Liver (tissue), 9 donors: Measurements from ENCODE around the gene FLOT1. TPM values are rescaled to one million over a fixed set of nuclear protein-coding genes. Genes with fewer than 3 reads are reported as not detected.
"Not testable (repeated sequence)": the region's sequence is repeated elsewhere in the genome, so short reads cannot be mapped to it uniquely, and the experiment has no call there.

Experiments
- DNase-seq: peaks from one replicate; pipeline ENCODE4 v3.0.0-alpha.2; 2017; ENCODE audit warnings: low spot score
- H3K27ac ChIP-seq, 2 donors: one replicate each; pipeline ENCODE4 v1.7.0; 2013; ENCODE audit warnings: inconsistent platforms in 2 of 2, low read length in 2 of 2, control low read depth in 1 of 2, low read depth in 1 of 2, mild to moderate bottlenecking in 1 of 2
- H3K27me3 ChIP-seq, 4 donors: one replicate each; pipeline versions ENCODE4 v1.6.1 to v1.7.0; 2013; ENCODE audit warnings: low read length in 3 of 4, inconsistent platforms in 1 of 4, mild to moderate bottlenecking in 1 of 4, moderate library complexity in 1 of 4; ENCODE audit not compliant: control insufficient read depth in 4 of 4, insufficient read depth in 4 of 4
- H3K36me3 ChIP-seq, 4 donors: one replicate each; pipeline versions ENCODE4 v1.6.1 to v1.7.0; 2013; ENCODE audit warnings: low read length in 3 of 4, mild to moderate bottlenecking in 3 of 4, low read depth in 1 of 4, moderate library complexity in 1 of 4; ENCODE audit not compliant: control insufficient read depth in 4 of 4, insufficient read depth in 3 of 4
- H3K4me1 ChIP-seq, 4 donors: one replicate each; pipeline versions ENCODE4 v1.6.1 to v1.7.0; 2013; ENCODE audit warnings: low read length in 3 of 4, mild to moderate bottlenecking in 3 of 4, moderate library complexity in 1 of 4; ENCODE audit not compliant: control insufficient read depth in 4 of 4, insufficient read depth in 4 of 4
- H3K4me3 ChIP-seq, 3 donors: one replicate each; pipeline versions ENCODE4 v1.6.1 to v1.7.0; 2013; ENCODE audit warnings: low read length in 3 of 3, control low read depth in 1 of 3, low read depth in 1 of 3, mild to moderate bottlenecking in 1 of 3
- H3K9ac ChIP-seq, 2 donors: one replicate each; pipeline ENCODE4 v1.7.0; 2013; ENCODE audit warnings: low read length in 2 of 2, mild to moderate bottlenecking in 2 of 2, moderate library complexity in 2 of 2, control low read depth in 1 of 2, low read depth in 1 of 2
- H3K9me3 ChIP-seq, 4 donors: one replicate each; pipeline versions ENCODE4 v1.6.1 to v1.7.0; 2013; ENCODE audit warnings: low read length in 3 of 4; ENCODE audit not compliant: control insufficient read depth in 4 of 4
- EGR1 ChIP-seq, 2 donors: IDR thresholded peaks; 2 replicates each; pipeline ENCODE4 v1.6.1; 2016 to 2018; ENCODE audit warnings: antibody characterized with exemption in 2 of 2, low read depth in 2 of 2
- FOXA1 ChIP-seq: IDR thresholded peaks from 2 replicates; pipeline ENCODE4 v1.6.1; 2016; ENCODE audit warnings: antibody characterized with exemption
- FOXA2 ChIP-seq: IDR thresholded peaks from 2 replicates; pipeline ENCODE4 v1.6.1; 2016; ENCODE audit warnings: antibody characterized with exemption
- GABPA ChIP-seq, 2 donors: IDR thresholded peaks in 1 of 2; conservative IDR thresholded peaks in 1 of 2; 2 replicates each; pipeline ENCODE4 v1.6.1; 2016; ENCODE audit warnings: antibody characterized with exemption in 2 of 2, mild to moderate bottlenecking in 1 of 2, moderate library complexity in 1 of 2
- HNF4A ChIP-seq, 2 donors: conservative IDR thresholded peaks; 2 replicates each; pipeline ENCODE4 v1.6.1; 2016; ENCODE audit warnings: antibody characterized with exemption in 2 of 2, mild to moderate bottlenecking in 2 of 2
- HNF4G ChIP-seq: IDR thresholded peaks from 2 replicates; pipeline ENCODE4 v1.6.1; 2016; ENCODE audit warnings: antibody characterized with exemption
- JUND ChIP-seq, 2 donors: IDR thresholded peaks; 2 replicates each; pipeline ENCODE4 v1.6.1; 2016; ENCODE audit warnings: antibody characterized with exemption in 2 of 2
- NR2F2 ChIP-seq: IDR thresholded peaks from 2 replicates; pipeline ENCODE4 v1.6.1; 2016; ENCODE audit warnings: antibody characterized with exemption
- RAD21 ChIP-seq, 2 donors: IDR thresholded peaks; 2 replicates each; pipeline ENCODE4 v1.6.1; 2016; ENCODE audit warnings: antibody characterized with exemption in 2 of 2, mild to moderate bottlenecking in 2 of 2
- RXRA ChIP-seq, 2 donors: IDR thresholded peaks; 2 replicates each; pipeline ENCODE4 v1.6.1; 2017 to 2018; ENCODE audit warnings: antibody characterized with exemption in 2 of 2, mild to moderate bottlenecking in 1 of 2
- SP1 ChIP-seq: IDR thresholded peaks from 2 replicates; pipeline ENCODE4 v1.6.1; 2018; ENCODE audit warnings: antibody characterized with exemption, mild to moderate bottlenecking
- TAF1 ChIP-seq: conservative IDR thresholded peaks from 2 replicates; pipeline ENCODE4 v1.6.1; 2016; ENCODE audit warnings: antibody characterized with exemption, mild to moderate bottlenecking
- YY1 ChIP-seq: IDR thresholded peaks from 2 replicates; pipeline ENCODE4 v1.6.1; 2016; ENCODE audit warnings: antibody characterized with exemption, mild to moderate bottlenecking
- WGBS: extraction: QIAGEN DNeasy Blood & Tissue Kit; methylation state at CpG from one replicate; pipeline ENCODE4 v1.1.7; 2013; 5-methylcytosine and 5-hydroxymethylcytosine counted together
- polyA plus RNA-seq, 2 donors: library from polyadenylated mRNA; stranded (reverse) in 1 of 2; unstranded in 1 of 2; fragments of 200-250 nt in 1 of 2; fragments of >200 nt in 1 of 2; fragmentation: Nextera tagmentation in 1 of 2; extraction: Ambion mirVana in 1 of 2; gene quantifications; one replicate each; pipeline versions ENCODE4 v1.2.1 to v1.2.3, GENCODE V29; 2013 to 2015
- total RNA-seq, 2 donors: library from RNA; depleted of rRNA; stranded (reverse); fragments of >200 nt; gene quantifications; one replicate each; pipeline ENCODE4 v1.2.3, GENCODE V29; 2014
- TF ChIP-seq, protein P1 (sequence below): fragments of 150-350 bp; IDR thresholded peaks from 2 replicates; pipeline ENCODE4 v1.5.1; 2017; ENCODE audit warnings: improper control_type of control experiment, low read depth, low read length; ENCODE audit not compliant: missing input control
- TF ChIP-seq, protein P2 (sequence below): IDR thresholded peaks from 2 replicates; pipeline ENCODE4 v1.6.1; 2016; ENCODE audit warnings: antibody characterized with exemption
- TF ChIP-seq, protein P3 (sequence below): IDR thresholded peaks from 2 replicates; pipeline ENCODE4 v1.6.1; 2016; ENCODE audit warnings: antibody characterized with exemption
- TF ChIP-seq, protein P4 (sequence below): IDR thresholded peaks from 2 replicates; pipeline ENCODE4 v1.6.1; 2016; ENCODE audit warnings: antibody characterized with exemption
- TF ChIP-seq, protein P5 (sequence below): IDR thresholded peaks from 2 replicates; pipeline ENCODE4 v1.6.1; 2016; ENCODE audit warnings: antibody characterized with exemption, mild to moderate bottlenecking
- donor health status: healthy.
- donor health status: healthy.
- donor health status: healthy.
- donor health status: healthy.
- donor health status: healthy.

The FLOT1 gene
- total and polyA plus RNA-seq, 4 donors: 38.6 to 99.8 (median 59.5) TPM

DNA sequence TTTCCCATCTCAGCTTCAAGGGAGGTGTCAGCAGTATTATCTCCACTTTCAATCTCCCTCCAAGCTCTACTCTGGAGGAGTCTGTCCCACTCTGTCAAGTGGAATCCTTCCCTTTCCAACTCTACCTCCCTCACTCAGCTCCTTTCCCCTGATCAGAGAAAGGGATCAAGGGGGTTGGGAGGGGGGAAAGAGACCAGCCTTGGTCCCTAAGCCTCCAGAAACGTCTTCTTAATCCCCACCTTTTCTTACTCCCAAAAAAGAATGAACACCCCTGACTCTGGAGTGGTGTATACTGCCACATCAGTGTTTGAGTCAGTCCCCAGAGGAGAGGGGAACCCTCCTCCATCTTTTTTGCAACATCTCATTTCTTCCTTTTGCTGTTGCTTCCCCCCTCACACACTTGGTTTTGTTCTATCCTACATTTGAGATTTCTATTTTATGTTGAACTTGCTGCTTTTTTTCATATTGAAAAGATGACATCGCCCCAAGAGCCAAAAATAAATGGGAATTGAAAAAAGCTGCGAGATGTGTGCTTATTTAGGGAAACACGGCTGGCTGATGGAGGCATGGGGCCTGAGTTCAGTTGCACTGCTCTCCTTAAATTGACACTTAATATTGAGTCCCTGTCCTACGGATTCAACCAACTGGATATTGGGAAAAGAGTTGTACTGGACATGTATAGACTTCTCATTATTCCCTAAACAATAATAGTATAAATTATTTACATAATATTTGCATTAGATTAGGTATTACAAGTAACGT is 17.4 kb downstream of the FLOT1 start:
- Histone ChIP-seq H3K9ac (no peak overlapping the region), H3K27ac (no peak overlapping the region), H3K9me3 (no peaks in the 10 kb centered on the region), H3K36me3 (peaks cover 17 to 52% (median 45%) of the 10 kb centered on the region in 4 donors), H3K4me1 (peaks cover 0 to 31% (median 22%) of the 10 kb centered on the region in 4 donors), H3K27me3 (no peaks in the 10 kb centered on the region), H3K4me3 (no peak overlapping the region)
- TF ChIP-seq JUND (IDR thresholded peaks at IDR 0.05) (no peak), YY1 (no peak), RXRA (IDR thresholded peaks at IDR 0.05) (no peak), HNF4A (conservative IDR thresholded peaks at IDR 0.05) (no peak), FOXA1 (no peak), TAF1 (no peak), RAD21 (IDR thresholded peaks at IDR 0.05) (no peak), NR2F2 (no peak), EGR1 (IDR thresholded peaks at IDR 0.05; ENCODE audit: low read depth in 2 of 2) (no peak), HNF4G (no peak), SP1 (no peak), FOXA2 (no peak), GABPA (IDR thresholded peaks at IDR 0.05 in 1 of 2, conservative IDR thresholded peaks at IDR 0.05 in 1 of 2) (no peak)
- TF ChIP-seq, protein P1, sequence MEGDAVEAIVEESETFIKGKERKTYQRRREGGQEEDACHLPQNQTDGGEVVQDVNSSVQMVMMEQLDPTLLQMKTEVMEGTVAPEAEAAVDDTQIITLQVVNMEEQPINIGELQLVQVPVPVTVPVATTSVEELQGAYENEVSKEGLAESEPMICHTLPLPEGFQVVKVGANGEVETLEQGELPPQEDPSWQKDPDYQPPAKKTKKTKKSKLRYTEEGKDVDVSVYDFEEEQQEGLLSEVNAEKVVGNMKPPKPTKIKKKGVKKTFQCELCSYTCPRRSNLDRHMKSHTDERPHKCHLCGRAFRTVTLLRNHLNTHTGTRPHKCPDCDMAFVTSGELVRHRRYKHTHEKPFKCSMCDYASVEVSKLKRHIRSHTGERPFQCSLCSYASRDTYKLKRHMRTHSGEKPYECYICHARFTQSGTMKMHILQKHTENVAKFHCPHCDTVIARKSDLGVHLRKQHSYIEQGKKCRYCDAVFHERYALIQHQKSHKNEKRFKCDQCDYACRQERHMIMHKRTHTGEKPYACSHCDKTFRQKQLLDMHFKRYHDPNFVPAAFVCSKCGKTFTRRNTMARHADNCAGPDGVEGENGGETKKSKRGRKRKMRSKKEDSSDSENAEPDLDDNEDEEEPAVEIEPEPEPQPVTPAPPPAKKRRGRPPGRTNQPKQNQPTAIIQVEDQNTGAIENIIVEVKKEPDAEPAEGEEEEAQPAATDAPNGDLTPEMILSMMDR: no peak
- TF ChIP-seq, protein P2, sequence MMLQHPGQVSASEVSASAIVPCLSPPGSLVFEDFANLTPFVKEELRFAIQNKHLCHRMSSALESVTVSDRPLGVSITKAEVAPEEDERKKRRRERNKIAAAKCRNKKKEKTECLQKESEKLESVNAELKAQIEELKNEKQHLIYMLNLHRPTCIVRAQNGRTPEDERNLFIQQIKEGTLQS: no peak
- TF ChIP-seq, protein P3, sequence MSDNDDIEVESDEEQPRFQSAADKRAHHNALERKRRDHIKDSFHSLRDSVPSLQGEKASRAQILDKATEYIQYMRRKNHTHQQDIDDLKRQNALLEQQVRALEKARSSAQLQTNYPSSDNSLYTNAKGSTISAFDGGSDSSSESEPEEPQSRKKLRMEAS: no peak
- TF ChIP-seq, protein P4, sequence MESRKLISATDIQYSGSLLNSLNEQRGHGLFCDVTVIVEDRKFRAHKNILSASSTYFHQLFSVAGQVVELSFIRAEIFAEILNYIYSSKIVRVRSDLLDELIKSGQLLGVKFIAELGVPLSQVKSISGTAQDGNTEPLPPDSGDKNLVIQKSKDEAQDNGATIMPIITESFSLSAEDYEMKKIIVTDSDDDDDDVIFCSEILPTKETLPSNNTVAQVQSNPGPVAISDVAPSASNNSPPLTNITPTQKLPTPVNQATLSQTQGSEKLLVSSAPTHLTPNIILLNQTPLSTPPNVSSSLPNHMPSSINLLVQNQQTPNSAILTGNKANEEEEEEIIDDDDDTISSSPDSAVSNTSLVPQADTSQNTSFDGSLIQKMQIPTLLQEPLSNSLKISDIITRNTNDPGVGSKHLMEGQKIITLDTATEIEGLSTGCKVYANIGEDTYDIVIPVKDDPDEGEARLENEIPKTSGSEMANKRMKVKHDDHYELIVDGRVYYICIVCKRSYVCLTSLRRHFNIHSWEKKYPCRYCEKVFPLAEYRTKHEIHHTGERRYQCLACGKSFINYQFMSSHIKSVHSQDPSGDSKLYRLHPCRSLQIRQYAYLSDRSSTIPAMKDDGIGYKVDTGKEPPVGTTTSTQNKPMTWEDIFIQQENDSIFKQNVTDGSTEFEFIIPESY: no peak
- TF ChIP-seq, protein P5, sequence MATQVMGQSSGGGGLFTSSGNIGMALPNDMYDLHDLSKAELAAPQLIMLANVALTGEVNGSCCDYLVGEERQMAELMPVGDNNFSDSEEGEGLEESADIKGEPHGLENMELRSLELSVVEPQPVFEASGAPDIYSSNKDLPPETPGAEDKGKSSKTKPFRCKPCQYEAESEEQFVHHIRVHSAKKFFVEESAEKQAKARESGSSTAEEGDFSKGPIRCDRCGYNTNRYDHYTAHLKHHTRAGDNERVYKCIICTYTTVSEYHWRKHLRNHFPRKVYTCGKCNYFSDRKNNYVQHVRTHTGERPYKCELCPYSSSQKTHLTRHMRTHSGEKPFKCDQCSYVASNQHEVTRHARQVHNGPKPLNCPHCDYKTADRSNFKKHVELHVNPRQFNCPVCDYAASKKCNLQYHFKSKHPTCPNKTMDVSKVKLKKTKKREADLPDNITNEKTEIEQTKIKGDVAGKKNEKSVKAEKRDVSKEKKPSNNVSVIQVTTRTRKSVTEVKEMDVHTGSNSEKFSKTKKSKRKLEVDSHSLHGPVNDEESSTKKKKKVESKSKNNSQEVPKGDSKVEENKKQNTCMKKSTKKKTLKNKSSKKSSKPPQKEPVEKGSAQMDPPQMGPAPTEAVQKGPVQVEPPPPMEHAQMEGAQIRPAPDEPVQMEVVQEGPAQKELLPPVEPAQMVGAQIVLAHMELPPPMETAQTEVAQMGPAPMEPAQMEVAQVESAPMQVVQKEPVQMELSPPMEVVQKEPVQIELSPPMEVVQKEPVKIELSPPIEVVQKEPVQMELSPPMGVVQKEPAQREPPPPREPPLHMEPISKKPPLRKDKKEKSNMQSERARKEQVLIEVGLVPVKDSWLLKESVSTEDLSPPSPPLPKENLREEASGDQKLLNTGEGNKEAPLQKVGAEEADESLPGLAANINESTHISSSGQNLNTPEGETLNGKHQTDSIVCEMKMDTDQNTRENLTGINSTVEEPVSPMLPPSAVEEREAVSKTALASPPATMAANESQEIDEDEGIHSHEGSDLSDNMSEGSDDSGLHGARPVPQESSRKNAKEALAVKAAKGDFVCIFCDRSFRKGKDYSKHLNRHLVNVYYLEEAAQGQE: no peak
- no peak for DNase-seq
- WGBS: 55% methylated on average over 6 of the region's 6 CpGs

DNA sequence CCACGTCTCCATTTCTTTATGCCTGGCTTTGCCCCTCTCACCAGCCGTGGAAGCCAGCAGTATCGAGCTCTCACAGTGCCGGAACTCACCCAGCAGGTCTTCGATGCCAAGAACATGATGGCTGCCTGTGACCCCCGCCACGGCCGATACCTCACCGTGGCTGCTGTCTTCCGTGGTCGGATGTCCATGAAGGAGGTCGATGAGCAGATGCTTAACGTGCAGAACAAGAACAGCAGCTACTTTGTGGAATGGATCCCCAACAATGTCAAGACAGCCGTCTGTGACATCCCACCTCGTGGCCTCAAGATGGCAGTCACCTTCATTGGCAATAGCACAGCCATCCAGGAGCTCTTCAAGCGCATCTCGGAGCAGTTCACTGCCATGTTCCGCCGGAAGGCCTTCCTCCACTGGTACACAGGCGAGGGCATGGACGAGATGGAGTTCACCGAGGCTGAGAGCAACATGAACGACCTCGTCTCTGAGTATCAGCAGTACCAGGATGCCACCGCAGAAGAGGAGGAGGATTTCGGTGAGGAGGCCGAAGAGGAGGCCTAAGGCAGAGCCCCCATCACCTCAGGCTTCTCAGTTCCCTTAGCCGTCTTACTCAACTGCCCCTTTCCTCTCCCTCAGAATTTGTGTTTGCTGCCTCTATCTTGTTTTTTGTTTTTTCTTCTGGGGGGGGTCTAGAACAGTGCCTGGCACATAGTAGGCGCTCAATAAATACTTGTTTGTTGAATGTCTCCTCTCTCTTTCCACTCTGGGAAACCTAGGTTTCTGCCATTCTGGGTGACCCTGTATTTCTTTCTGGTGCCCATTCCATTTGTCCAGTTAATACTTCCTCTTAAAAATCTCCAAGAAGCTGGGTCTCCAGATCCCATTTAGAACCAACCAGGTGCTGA is 18.4 kb downstream of the FLOT1 start:
- not testable (repeated sequence) for H3K27ac ChIP-seq
- WGBS: 76% methylated on average over 29 of the region's 29 CpGs

GRCh38 chr6:30723159-30723842 is 19.2 kb downstream of the FLOT1 start:
- DNase-seq, H3K9me3 ChIP-seq, H3K27ac ChIP-seq, H3K4me3 ChIP-seq, H3K27me3 ChIP-seq: not testable (repeated sequence)
- Histone ChIP-seq H3K9ac (peak overlapping the region in 1 of 2 donors; percentile 33), H3K4me1 (peaks cover 0 to 40% (median 29%) of the 10 kb centered on the region in 4 donors), H3K36me3 (peaks cover 12 to 44% (median 35%) of the 10 kb centered on the region in 4 donors)
- WGBS: 55% methylated on average over 16 of the region's 16 CpGs

More for the DNA sequence above, 18.4 kb downstream of the FLOT1 start:
- not testable (repeated sequence) for H3K27me3 ChIP-seq, H3K9ac ChIP-seq, DNase-seq, H3K4me3 ChIP-seq, H3K9me3 ChIP-seq
- Histone ChIP-seq H3K36me3 (peaks cover 12 to 44% (median 36%) of the 10 kb centered on the region in 4 donors), H3K4me1 (peaks cover 0 to 39% (median 28%) of the 10 kb centered on the region in 4 donors)
